C4-2B (cell line): Measurements from ENCODE around the gene ANKRD24.

Experiments used
- ZFX ChIP-seq: fragments of 450-650 bp; IDR thresholded peaks from 2 replicates; pipeline ENCODE4 v1.6.1; 2017
- TF ChIP-seq, protein P1 (sequence below): fragments of 450-650 bp; conservative IDR thresholded peaks from 2 replicates; pipeline ENCODE4 v1.5.1; 2017; ENCODE audit warnings: mild to moderate bottlenecking

- TF ChIP-seq, protein P1, sequence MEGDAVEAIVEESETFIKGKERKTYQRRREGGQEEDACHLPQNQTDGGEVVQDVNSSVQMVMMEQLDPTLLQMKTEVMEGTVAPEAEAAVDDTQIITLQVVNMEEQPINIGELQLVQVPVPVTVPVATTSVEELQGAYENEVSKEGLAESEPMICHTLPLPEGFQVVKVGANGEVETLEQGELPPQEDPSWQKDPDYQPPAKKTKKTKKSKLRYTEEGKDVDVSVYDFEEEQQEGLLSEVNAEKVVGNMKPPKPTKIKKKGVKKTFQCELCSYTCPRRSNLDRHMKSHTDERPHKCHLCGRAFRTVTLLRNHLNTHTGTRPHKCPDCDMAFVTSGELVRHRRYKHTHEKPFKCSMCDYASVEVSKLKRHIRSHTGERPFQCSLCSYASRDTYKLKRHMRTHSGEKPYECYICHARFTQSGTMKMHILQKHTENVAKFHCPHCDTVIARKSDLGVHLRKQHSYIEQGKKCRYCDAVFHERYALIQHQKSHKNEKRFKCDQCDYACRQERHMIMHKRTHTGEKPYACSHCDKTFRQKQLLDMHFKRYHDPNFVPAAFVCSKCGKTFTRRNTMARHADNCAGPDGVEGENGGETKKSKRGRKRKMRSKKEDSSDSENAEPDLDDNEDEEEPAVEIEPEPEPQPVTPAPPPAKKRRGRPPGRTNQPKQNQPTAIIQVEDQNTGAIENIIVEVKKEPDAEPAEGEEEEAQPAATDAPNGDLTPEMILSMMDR, result no peak
- TF ChIP-seq ZFX, result no peak
Observed at GRCh38 chr19:4234142-4234861, 51.8 kb downstream of the ANKRD24 start.
